Glomerular endothelial cell (primary cell): ENCODE results near the gene ADAMTS7. TPM values are rescaled to one million over a fixed set of nuclear protein-coding genes. Genes with fewer than 3 reads are reported as not detected.
"Not testable (repeated sequence)": the region's sequence is repeated elsewhere in the genome, so short reads cannot be mapped to it uniquely, and the experiment has no call there.

ENCODE experiments used
- DNase-seq: peaks from one replicate; pipeline ENCODE4 v3.0.0-alpha.2; 2011; ENCODE audit warnings: low read depth, low spot score; ENCODE audit errors: extremely low read depth
- total RNA-seq: library from RNA; depleted of rRNA; stranded (reverse); fragments of >200 nt; gene quantifications from 2 replicates; pipeline ENCODE4 v1.2.3, GENCODE V29; 2015

Gene ADAMTS7
- total RNA-seq, 1 donor from 2014 or later: 105 TPM

- DNase-seq: no peak
Observed at GRCh38 chr15:78767331-78767951, 43.8 kb downstream of the ADAMTS7 start.

GRCh38 chr15:78766641-78767071, 44.6 kb downstream of the ADAMTS7 start:
- DNase-seq: not testable (repeated sequence)

GRCh38 chr15:78766041-78766440, 45.2 kb downstream of the ADAMTS7 start:
- no peak for DNase-seq

GRCh38 chr15:78765154-78765860, 46.0 kb downstream of the ADAMTS7 start:
- not testable (repeated sequence) for DNase-seq

- not testable (repeated sequence) for DNase-seq
Observed at GRCh38 chr15:78764340-78765153, 46.7 kb downstream of the ADAMTS7 start.

- DNase-seq: no peak
Observed at GRCh38 chr15:78763796-78764241, 47.4 kb downstream of the ADAMTS7 start.

GRCh38 chr15:78762985-78763795, 48.1 kb downstream of the ADAMTS7 start:
- no peak for DNase-seq

GRCh38 chr15:78762386-78762961, 48.8 kb downstream of the ADAMTS7 start:
- DNase-seq: not testable (repeated sequence)

GRCh38 chr15:78761891-78762385, 49.3 kb downstream of the ADAMTS7 start:
- DNase-seq: no peak

GRCh38 chr15:78761475-78761874, 49.8 kb downstream of the ADAMTS7 start:
- not testable (repeated sequence) for DNase-seq

GRCh38 chr15:78761020-78761419, 50.2 kb downstream of the ADAMTS7 start:
- no peak for DNase-seq

GRCh38 chr15:78760091-78760882, 51.0 kb downstream of the ADAMTS7 start:
- not testable (repeated sequence) for DNase-seq

GRCh38 chr15:78759361-78759998, 51.8 kb downstream of the ADAMTS7 start:
- DNase-seq: not testable (repeated sequence)

GRCh38 chr15:78758486-78759200, 52.6 kb downstream of the ADAMTS7 start:
- DNase-seq: not testable (repeated sequence)

GRCh38 chr15:78758084-78758483, 53.2 kb downstream of the ADAMTS7 start:
- not testable (repeated sequence) for DNase-seq

- DNase-seq: no peak
Observed at GRCh38 chr15:78757636-78757905, 53.7 kb downstream of the ADAMTS7 start.

GRCh38 chr15:78756781-78757635, 54.3 kb downstream of the ADAMTS7 start:
- DNase-seq: not testable (repeated sequence)
